Measurements from ENCODE around the gene BMPER.

BMPER gene

DNA sequence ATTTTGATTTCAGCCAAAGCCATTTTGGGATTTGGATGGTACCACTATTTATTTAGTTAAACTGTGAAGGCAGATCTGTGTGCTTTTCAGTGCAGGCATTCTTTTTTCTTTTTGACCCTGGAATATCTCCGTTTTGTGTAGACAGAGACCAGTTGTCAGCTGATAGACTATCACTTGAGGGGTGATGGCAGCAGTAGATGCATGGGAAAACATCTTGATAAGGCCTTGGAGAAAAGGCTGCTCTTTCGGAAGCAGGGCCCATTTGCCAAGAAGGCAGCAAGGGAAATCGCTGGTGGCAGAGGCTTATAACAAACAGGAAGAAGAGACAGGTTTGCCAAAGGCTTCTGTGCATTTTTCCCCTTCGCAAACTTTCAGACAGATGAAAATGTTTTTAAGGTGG lies 2.6 kb upstream of the BMPER start:
- no peak for TF ChIP-seq POLR2A (IDR thresholded peaks at IDR 0.05; ENCODE audit: low read depth, low read length)
- FAIRE-seq (no peak), DNase-seq (ENCODE audit: insufficient read length, low spot score) (no peak)

DNA sequence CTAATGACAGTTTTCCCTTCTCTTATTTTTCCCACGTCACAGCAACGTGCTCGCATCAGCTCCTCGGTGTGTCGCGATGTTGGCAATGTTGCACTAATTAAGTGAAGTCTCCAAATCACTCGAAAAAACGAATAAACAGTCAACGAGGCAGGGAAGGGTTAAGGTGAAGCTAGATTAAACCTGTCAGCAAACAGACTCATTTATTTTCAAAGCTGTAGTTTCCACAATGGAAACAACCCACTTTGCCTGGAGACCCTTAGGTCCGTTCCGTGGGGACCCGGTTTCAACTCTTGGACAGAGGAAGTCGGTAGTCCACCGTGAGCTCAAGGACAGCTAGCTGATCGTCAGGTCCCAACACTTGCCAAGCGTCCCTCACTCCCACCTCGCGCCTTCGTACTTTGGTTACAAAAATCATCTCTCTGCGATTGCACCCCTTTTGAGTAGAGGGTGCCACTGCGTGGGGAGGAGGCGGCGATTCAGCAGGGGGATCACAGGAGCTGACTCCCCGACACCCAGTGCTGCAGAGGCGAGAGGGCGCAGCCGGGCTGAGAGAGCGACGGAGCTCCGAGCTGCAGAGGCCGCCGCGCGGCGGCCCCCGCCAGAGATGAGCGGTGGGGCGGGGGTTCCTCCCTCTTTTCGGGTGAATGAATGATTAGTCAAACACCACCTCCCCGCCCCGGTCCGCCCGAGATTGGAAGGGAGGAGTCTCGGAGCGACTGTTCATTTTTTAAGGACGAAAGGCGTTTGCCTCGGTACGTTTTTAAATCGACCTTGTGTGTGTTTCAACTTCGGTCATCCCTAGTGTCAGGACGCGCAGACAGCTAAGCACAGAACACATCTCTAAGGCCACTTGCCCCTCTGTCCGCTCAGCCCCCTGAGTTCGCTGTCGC lies 1.3 kb upstream of the BMPER start:
- no peak; the same call in 1 of the 2 replicates for TF ChIP-seq POLR2A (IDR thresholded peaks at IDR 0.05; ENCODE audit: low read depth, low read length)
- FAIRE-seq (peak; percentile 79), DNase-seq (ENCODE audit: insufficient read length, low spot score) (peak; percentile 70)

DNA sequence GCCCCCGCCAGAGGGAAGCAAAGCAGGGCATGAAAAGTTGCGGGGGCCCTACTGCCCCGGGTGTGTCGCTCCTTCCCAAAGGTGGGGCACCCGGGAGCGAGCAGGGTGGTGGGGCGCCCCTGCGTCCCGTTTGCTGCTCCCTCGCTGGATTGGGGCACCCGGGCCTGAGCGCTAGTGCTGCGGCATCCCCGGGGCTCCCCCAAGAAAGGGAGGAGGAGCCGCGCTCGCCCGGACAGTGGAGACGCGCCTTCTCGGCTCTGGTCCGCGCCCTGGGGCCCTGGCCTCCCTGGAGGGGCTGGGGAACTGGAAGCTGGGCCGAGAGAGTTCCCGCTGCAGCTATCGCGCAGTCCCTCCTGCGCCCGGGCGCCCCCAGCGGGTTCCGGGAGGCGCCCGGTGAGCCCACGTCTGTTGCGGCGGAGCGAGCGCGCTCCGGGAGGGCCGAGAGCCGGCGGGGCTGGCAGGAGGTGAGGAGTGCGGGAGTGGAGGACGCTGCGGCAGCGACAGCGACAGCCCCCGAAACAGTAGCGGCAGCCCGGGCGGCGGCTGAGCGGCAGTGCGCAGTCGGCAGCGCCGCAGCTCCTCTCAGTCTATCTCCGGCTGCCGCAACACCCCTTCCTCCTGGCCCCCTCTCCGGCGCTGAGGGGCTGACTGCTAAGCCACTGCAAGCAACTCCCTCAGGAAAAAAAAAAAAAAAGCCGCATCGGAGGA lies 504 bp upstream of the BMPER start:
- 0 out of 2 replicates have a peak, but pooled peaks have one; percentile 7 for TF ChIP-seq POLR2A (IDR thresholded peaks at IDR 0.05; ENCODE audit: low read depth, low read length)
- DNase-seq (ENCODE audit: insufficient read length, low spot score) (peak; percentile 68), FAIRE-seq (no peak)

DNA sequence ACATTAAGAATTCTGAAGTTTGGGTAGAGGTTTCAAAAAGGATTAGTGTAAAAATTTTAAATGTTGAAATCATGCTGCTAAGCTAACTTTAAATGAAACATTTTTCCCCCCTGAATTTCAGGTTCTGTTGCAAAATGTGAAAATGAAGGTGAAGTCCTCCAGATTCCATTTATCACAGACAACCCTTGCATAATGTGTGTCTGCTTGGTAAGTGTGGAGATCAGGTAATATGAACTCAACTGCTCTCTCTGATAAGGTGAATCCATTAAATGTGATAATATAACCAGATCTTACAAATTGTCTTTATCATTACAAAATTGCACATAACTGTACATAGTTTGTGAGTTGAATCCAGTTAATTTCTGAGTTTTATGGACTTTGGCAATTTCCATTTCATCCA lies 1.4 kb downstream of the BMPER start:
- no peak for FAIRE-seq
- DNase-seq (ENCODE audit: insufficient read length, low spot score): no peak
- TF ChIP-seq POLR2A (IDR thresholded peaks at IDR 0.05; ENCODE audit: low read depth, low read length): no peak

DNA sequence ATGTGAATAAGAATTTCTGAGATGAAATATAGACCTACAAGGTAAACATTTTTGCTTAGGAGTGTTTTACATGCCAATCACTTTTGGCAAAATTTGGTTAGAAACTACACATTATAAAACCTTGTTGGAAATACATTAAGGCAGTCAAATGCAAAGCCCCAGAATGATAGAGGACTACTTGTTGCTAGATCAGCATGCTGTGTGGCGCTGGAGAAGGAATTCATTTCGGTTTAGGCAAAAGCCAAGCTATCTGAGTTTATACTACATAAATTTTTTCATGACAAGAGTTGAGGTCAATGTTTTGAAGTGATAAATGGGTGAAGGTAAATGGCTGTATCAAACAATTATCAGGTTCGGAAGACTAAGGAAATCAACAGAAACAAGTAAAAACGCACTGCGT lies 2.3 kb downstream of the BMPER start:
- TF ChIP-seq POLR2A (IDR thresholded peaks at IDR 0.05; ENCODE audit: low read depth, low read length): no peak
- no peak for DNase-seq (ENCODE audit: insufficient read length, low spot score)
- no peak for FAIRE-seq

DNA sequence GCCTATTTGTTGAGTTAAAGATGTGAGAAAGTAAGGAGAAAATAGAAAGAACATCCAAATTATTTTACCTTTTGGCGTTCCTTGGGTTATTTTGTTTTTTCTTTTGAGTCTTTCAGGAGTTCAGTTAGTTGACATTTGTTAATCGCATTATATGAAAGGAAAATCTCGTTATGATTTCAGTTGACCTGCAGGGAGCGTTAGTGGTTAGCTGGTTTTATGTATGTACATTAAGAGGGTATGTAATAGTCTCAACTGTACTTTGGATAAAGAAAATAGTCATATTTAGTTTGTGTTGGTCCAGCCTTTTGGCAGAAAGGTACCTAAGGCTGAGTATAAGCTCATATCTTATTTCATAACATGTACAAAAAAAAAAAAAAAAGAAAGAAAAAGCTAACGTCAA lies 4.0 kb downstream of the BMPER start:
- DNase-seq (ENCODE audit: insufficient read length, low spot score) (no peak), FAIRE-seq (no peak)
- TF ChIP-seq POLR2A (IDR thresholded peaks at IDR 0.05; ENCODE audit: low read depth, low read length): no peak

DNA sequence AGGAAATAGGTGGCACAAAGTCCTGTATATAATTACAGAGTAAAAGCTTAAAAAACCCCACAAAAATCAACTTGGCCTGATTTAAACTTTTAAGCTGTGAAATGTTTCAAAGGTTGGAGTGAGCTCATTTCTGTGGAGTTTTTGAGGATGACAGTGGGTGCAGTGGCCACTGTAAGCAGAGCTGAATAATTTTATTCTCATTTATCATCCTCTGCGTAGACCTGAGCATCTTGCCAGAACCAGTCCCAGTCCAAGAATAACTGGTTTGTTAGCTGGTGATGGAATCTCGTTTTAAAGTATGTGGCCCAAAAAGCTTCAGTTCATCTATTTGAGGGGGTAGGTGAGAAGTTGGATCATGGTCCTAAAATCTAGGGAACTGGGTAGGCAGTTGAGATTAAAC lies 4.4 kb downstream of the BMPER start:
- TF ChIP-seq POLR2A (IDR thresholded peaks at IDR 0.05; ENCODE audit: low read depth, low read length): no peak
- DNase-seq (ENCODE audit: insufficient read length, low spot score): no peak
- no peak for FAIRE-seq

DNA sequence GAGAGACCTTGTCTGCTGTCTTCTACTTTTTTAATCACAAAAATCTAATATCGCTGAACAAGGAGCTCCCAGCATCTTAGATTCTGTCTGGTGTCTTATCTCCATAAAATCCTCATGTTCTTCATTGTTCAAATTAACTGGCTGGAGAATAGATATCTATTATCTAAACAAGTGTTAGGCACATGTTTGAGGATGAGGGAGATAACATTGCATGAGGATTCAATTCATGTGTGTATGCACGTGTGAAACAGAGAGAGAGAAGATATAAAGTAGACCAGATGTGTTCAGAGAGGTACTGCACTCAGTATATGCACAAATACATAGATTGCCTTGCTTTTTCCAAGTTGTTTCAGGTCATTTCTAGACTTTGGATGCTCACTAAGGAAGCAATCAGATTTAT lies 5.4 kb downstream of the BMPER start:
- DNase-seq (ENCODE audit: insufficient read length, low spot score): no peak
- FAIRE-seq: no peak
- no peak for TF ChIP-seq POLR2A (IDR thresholded peaks at IDR 0.05; ENCODE audit: low read depth, low read length)

DNA sequence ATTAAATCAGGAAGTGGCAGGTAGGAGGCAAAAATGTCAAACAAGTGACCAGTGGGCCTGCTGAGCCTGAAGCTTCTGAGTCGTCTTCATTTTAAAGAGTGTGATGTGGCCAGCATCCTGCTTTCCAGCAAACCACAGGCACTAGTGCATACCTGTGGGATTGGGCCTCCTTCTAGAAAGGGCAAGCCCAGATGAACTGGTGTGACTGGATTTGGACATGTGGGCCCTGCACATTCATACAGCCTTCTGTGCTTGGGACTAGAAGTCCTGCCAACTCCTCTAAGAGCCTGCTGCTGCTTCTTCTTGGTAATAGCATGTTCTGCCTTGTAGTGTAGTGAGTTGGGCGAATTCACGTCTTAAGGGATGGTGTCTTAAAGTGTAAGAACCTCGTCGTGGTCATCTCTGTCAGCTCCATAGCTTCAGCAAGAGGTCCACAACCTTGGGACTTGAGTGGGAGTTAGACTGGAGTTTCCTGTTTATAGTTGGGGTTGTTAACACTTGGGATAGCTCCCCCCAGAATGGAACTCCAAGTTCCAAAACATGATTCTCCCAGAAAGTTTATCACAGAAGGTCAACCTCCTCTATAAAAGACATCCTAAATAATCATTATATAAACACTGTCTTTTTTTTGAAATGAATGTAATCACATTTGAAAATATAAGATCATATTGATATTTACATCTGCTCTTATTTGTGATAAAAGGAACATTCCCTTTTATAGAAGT lies 11.2 kb downstream of the BMPER start:
- DNase-seq (ENCODE audit: insufficient read length, low spot score): no peak
- no peak for FAIRE-seq
- no peak for TF ChIP-seq POLR2A (IDR thresholded peaks at IDR 0.05; ENCODE audit: low read depth, low read length)

DNA sequence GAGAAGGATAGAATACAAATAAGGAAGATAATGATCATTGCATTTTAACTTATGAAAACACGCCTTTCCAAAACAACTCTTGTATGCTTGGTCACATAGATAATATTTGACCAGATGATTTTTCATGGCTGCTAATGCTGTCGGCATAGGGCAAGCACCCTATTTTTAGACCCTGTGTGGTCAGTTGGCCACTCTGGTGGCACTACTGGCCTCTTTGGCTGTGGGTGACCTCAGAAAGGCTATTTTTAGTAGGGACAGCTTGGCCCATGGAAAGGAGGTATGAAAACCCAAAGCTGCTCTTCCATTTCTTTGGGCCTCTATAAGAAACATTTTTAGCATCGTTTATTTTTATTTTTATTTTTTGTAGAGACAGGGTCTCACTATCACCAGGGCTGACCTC lies 12.3 kb downstream of the BMPER start:
- no peak for TF ChIP-seq POLR2A (IDR thresholded peaks at IDR 0.05; ENCODE audit: low read depth, low read length)
- FAIRE-seq (no peak), DNase-seq (ENCODE audit: insufficient read length, low spot score) (no peak)

DNA sequence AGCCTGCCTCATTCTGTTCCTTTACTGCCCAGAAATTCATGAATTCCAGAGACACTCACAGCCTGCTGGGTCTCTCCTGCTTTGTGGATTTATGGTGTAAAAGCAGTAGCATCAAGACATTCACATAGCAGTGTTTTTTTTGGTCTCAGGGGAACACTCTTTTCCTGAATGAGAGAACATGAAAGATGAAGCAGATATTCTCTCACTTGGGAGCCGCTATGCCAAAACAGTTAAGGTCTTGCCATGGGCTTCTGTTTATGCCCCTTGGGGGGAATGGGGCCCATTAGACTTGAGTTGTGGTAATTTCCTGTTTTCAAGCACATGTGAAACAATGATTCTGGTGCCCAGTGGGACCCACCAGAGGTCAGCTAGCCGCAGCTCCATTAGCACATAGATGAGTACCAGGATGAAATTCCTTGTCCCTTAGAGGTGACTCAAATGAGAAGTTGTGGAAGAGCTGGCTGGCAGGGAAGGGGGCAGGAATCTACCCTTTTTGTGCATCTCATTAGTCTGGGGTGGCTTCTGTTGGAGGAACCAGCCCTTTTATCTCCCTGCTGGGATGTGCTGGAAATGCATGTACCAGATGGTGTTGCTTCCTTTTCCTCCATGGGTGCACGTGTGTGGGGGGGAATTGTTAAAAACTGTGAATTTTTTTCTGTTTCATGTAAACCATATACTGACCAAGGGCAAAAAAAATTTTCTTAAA lies 13.3 kb downstream of the BMPER start:
- no peak for TF ChIP-seq POLR2A (IDR thresholded peaks at IDR 0.05; ENCODE audit: low read depth, low read length)
- DNase-seq (ENCODE audit: insufficient read length, low spot score) (no peak), FAIRE-seq (no peak)

DNA sequence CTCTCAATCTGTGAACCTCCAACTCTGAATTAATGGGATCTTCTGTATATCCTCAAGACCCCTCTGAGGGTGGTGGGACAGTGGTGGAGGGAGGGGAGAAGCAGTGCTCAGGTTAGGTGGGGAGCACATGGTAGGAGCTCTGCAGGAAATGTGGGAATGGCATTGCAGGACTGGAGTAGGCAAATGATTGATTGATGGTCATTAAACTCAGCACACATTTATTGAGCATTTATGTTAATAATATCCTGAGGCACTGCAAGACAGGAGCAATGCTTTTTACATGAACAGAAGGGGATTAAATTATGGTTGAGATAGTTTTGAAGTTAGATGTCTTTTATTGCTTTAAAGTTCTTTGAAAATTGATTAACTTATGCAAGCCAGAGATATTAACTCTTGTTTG lies 14.1 kb downstream of the BMPER start:
- FAIRE-seq: no peak
- DNase-seq (ENCODE audit: insufficient read length, low spot score): no peak
- no peak for TF ChIP-seq POLR2A (IDR thresholded peaks at IDR 0.05; ENCODE audit: low read depth, low read length)

DNA sequence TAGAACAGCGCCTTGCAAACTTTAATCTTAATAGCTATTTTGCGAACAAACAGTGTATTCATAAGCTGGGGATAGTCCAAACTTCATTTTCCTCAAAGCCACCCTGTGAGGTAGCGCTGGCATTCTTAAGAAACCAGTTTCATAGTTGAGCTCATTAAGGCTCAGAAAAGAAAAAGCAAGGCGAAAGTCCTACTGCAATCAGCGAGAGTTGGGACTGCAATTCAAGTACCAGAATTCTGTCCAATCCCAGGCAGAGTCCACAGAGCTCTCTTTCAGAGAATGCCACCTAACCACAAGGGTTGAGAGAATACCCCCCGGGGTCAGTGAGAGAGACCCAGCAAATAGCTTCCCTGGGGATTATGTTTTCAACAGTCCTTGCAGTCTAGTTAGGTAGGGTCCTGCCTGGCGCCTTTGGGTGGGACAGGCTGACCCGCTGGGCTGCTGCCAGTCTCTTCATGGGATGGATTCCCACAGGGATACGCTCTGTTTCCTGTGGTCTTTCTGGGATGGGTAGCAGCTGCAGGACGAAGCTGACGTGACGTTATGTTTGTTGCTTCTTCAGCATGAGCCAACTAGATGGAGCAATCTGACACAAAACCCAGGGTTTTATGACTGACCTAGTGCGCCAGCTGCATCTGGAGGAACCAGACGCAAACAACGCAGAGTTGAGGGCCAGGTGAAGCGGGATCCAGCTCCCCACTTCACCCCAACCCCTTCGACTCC lies 16.0 kb downstream of the BMPER start:
- FAIRE-seq (no peak), DNase-seq (ENCODE audit: insufficient read length, low spot score) (no peak)
- TF ChIP-seq POLR2A (IDR thresholded peaks at IDR 0.05; ENCODE audit: low read depth, low read length): no peak
